Measurements from ENCODE around the gene LRRC14B.
"Not testable (repeated sequence)": the region's sequence is repeated elsewhere in the genome, so short reads cannot be mapped to it uniquely, and the experiment has no call there.

- not testable (repeated sequence) for TF ChIP-seq CTCF (IDR thresholded peaks at IDR 0.05; ENCODE audit: low read depth, low read length, missing input control); ATF3 (IDR thresholded peaks at IDR 0.05); SP1 (IDR thresholded peaks at IDR 0.05); REST (IDR thresholded peaks at IDR 0.05); TAF1 (conservative IDR thresholded peaks at IDR 0.05); GABPA (IDR thresholded peaks at IDR 0.05 in 1 of 2, conservative IDR thresholded peaks at IDR 0.05 in 1 of 2); YY1 (IDR thresholded peaks at IDR 0.05); MAX (IDR thresholded peaks at IDR 0.05); RXRA (IDR thresholded peaks at IDR 0.05)
Measured at GRCh38 chr5:235527-235926, 44.2 kb downstream of the LRRC14B start.

Measured in liver (tissue), 3 donors.